Measurements from ENCODE around the gene LPAR5.

- TF ChIP-seq POLR2AphosphoS5 (IDR thresholded peaks at IDR 0.05; ENCODE audit: low read depth, low read length) (no peak), TAF1 (IDR thresholded peaks at IDR 0.05; ENCODE audit: borderline replicate concordance, insufficient read depth, low read length) (no peak), SIN3A (IDR thresholded peaks at IDR 0.05; ENCODE audit: borderline replicate concordance, insufficient read depth, low read length) (no peak), REST (IDR thresholded peaks at IDR 0.05; ENCODE audit: insufficient read depth in 1 of 2, low read depth in 2 of 2, low read length in 2 of 2) (no peak), FOXP2 (optimal IDR thresholded peaks at IDR 0.05; ENCODE audit: borderline replicate concordance, extremely low read depth, extremely low read length, insufficient read depth) (no peak)
These were observed 65.4 kb downstream of the LPAR5 start for GRCh38 chr12:6570264-6570887.

All from PFSK-1 (cell line).